Measurements from ENCODE around the gene BAIAP2L1. TPM values are rescaled to one million over a fixed set of nuclear protein-coding genes. Genes with fewer than 3 reads are reported as not detected.

Gene BAIAP2L1
- total RNA-seq, 1 donor from 2014 or later, result 20.6 TPM

DNA sequence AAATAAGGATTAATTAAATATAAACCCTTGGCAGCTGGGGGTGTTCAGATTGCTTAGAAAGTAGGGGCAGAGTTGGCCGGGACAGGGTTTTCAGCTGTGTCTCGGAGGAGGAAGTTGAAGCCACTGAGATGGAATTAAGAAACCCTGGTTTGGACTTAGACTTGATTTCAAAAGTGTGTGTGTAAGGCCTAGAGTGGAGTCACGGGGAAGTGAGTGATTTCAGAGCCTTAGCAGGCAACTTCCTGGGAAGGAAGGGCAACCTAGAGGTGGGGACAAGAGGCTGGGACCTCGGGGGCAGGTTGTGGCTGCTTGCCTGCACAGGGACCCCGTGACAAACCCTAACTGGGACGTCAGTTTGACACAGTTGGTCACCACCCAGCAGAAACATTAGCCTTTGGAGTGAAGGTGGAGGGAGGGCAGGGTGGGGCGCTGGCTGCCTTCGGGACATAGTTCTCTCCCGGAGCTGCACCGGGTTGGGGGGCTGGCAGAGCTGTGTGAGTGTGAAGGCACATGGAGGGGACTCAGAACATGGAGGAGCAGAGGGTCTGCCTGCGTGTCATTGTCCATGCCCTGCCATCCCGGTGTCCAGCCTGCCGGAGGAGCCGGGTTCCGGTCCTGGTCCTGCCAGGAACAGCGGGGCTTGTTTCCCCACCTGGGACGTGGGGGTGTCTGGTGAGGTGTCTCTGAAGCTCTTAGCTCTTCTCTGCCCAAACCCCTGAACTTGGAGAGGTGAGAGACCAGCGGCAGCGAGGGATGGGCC, 117.6 kb downstream of the BAIAP2L1 start:
- H3K4me1 Mint-ChIP-seq (ENCODE audit: unreplicated experiment), result peaks cover 38% of the 10 kb centered on the region
- H3K27ac Mint-ChIP-seq (ENCODE audit: unreplicated experiment), result peak overlapping the region; percentile 91

GRCh38 chr7:98282703-98283102, 118.2 kb downstream of the BAIAP2L1 start:
- DNase-seq (ENCODE audit: low spot score), result no peak
- Mint-ChIP-seq H3K27ac (ENCODE audit: unreplicated experiment) (peak overlapping the region; percentile 80), H3K9me3 (ENCODE audit: unreplicated experiment) (no peaks in the 10 kb centered on the region), H3K36me3 (ENCODE audit: low read depth, unreplicated experiment) (peaks cover 13% of the 10 kb centered on the region), H3K4me1 (ENCODE audit: unreplicated experiment) (peaks cover 35% of the 10 kb centered on the region), H3K27me3 (ENCODE audit: unreplicated experiment) (peaks cover 15% of the 10 kb centered on the region), H3K4me3 (ENCODE audit: unreplicated experiment) (peak overlapping the region; percentile 97)
- TF ChIP-seq CTCF (IDR thresholded peaks at IDR 0.05; ENCODE audit: unreplicated experiment), result no peak

More for the DNA sequence above, 117.6 kb downstream of the BAIAP2L1 start:
- H3K36me3 Mint-ChIP-seq (ENCODE audit: low read depth, unreplicated experiment), result peaks cover 13% of the 10 kb centered on the region
- peak overlapping the region; percentile 97 for H3K4me3 Mint-ChIP-seq (ENCODE audit: unreplicated experiment)
- H3K9me3 Mint-ChIP-seq (ENCODE audit: unreplicated experiment), result no peaks in the 10 kb centered on the region
- DNase-seq (ENCODE audit: low spot score), result no peak
- H3K27me3 Mint-ChIP-seq (ENCODE audit: unreplicated experiment), result peaks cover 15% of the 10 kb centered on the region
- TF ChIP-seq CTCF (IDR thresholded peaks at IDR 0.05; ENCODE audit: unreplicated experiment), result no peak

DNA sequence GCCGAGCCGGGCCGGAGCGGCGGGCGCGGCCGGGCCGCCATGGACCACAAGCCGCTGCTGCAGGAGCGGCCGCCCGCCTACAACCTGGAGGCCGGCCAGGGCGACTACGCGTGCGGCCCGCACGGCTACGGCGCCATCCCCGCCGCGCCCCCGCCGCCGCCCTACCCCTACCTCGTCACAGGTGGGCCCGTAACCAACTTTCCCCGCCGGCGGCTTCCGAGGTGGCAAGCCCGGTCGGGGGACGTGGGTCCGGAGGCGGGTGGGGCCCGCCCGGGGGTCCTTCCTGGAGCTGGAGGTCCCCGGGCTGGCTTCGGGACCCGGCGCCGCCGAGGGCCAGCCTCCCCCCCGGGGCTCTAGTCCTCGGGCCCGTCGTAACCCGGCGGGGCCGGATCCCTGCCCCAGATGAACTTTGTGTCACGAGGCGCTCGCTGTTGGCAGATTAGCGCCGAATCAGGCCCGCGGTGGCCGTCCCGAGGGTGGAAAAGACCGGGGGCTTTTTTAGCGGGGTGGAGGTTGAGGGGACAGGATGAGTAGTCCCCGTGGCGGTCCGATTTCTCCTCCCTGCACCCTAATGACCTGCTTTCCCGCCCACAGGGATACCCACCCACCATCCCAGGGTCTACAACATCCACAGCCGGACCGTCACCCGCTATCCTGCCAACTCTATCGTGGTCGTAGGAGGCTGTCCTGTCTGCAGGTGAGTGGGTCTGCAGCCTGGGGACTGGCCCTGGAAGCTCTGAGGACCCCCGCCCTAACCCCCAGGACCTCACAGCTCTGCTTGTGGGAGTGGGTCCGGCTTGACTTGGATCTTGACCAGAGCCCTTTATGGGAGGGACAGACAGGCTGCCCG, 118.9 kb downstream of the BAIAP2L1 start:
- TF ChIP-seq CTCF (IDR thresholded peaks at IDR 0.05; ENCODE audit: unreplicated experiment), result no peak
- Mint-ChIP-seq H3K27ac (ENCODE audit: unreplicated experiment) (peak overlapping the region; percentile 80), H3K36me3 (ENCODE audit: low read depth, unreplicated experiment) (peaks cover 13% of the 10 kb centered on the region), H3K9me3 (ENCODE audit: unreplicated experiment) (no peaks in the 10 kb centered on the region), H3K4me1 (ENCODE audit: unreplicated experiment) (peaks cover 35% of the 10 kb centered on the region), H3K27me3 (ENCODE audit: unreplicated experiment) (peaks cover 15% of the 10 kb centered on the region), H3K4me3 (ENCODE audit: unreplicated experiment) (peak overlapping the region; percentile 97)
- peak; percentile 31 for DNase-seq (ENCODE audit: low spot score)

- peak; percentile 81 for TF ChIP-seq CTCF (IDR thresholded peaks at IDR 0.05; ENCODE audit: unreplicated experiment)
- no peaks in the 10 kb centered on the region for H3K9me3 Mint-ChIP-seq (ENCODE audit: unreplicated experiment)
- H3K36me3 Mint-ChIP-seq (ENCODE audit: low read depth, unreplicated experiment), result peaks cover 13% of the 10 kb centered on the region
- peak; percentile 91 for DNase-seq (ENCODE audit: low spot score)
- H3K27me3 Mint-ChIP-seq (ENCODE audit: unreplicated experiment), result peaks cover 15% of the 10 kb centered on the region
- peaks cover 30% of the 10 kb centered on the region for H3K4me1 Mint-ChIP-seq (ENCODE audit: unreplicated experiment)
- H3K27ac Mint-ChIP-seq (ENCODE audit: unreplicated experiment), result peak within 1 kb of the TSS; percentile 80
- peak within 1 kb of the TSS; percentile 97 for H3K4me3 Mint-ChIP-seq (ENCODE audit: unreplicated experiment)
Observed at GRCh38 chr7:98280791-98281756, 119.8 kb downstream of the BAIAP2L1 start, which contains the start of gene BRI3. BRI3 (plus strand) TSS chr7:98281686; CDS start chr7:98281796, 110 bp downstream.
